HG03571 (cell line): ENCODE data around the gene FAIM2.

ENCODE experiments used
- ATAC-seq: cut with Tn5 transposase; IDR thresholded peaks from one replicate; pipeline ENCODE4 v1.9.1; 2021; ENCODE audit not compliant: unreplicated experiment

Gene FAIM2

GRCh38 chr12:49920241-49920914 lies 16.7 kb upstream of the FAIM2 start:
- ATAC-seq: no peak

- no peak for ATAC-seq
Observed at GRCh38 chr12:49917788-49918173, 14.1 kb upstream of the FAIM2 start.

- no peak for ATAC-seq
Observed at GRCh38 chr12:49917166-49917787, 13.6 kb upstream of the FAIM2 start.

GRCh38 chr12:49916129-49916919 lies 12.6 kb upstream of the FAIM2 start:
- ATAC-seq: no peak

DNA sequence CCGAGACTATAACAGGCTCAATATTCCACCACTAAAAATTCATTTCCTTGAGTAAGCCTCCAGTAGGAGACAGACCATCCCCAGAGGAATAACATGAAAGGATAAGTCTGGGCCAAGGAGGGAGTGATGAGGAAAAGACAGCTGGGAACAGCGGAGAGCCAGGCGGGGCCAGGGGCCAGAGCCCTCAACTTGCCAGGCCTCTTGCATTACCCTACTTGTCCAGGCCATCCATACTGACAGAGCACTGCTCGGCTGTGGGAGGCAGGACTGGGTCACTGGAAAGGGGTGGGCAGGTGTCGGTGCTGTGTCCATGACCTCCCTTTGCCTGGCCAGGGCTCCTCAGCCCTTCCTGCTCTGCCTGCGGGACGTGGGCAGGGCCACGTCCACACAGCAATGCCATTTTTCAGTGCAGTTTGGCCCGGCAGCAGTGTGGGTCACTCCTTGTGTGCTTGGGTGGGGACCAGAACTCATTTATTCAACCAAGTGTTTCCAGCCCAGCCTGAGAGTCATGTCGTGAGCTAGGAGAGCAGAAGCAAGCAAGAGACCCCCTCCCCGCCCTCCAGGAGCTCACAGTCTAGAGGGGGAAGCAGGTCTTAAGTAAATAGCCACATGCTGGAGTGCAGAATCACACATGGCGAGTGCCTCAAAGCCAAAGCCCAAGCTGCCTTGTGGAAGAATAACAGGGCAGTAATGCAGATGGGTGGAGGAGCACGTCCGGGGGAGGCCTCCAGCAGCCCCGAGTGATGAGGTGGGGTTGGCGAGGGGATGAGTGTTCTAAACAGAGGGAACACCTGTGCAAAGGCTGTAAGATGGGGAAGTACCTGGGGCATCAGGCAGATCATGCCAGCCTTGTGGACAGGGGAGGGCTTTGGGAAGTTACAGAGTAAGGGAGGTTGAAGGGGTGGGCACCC lies 8.9 kb upstream of the FAIM2 start:
- no peak for ATAC-seq

- no peak for ATAC-seq
Observed at GRCh38 chr12:49911213-49911605, 7.5 kb upstream of the FAIM2 start.

DNA sequence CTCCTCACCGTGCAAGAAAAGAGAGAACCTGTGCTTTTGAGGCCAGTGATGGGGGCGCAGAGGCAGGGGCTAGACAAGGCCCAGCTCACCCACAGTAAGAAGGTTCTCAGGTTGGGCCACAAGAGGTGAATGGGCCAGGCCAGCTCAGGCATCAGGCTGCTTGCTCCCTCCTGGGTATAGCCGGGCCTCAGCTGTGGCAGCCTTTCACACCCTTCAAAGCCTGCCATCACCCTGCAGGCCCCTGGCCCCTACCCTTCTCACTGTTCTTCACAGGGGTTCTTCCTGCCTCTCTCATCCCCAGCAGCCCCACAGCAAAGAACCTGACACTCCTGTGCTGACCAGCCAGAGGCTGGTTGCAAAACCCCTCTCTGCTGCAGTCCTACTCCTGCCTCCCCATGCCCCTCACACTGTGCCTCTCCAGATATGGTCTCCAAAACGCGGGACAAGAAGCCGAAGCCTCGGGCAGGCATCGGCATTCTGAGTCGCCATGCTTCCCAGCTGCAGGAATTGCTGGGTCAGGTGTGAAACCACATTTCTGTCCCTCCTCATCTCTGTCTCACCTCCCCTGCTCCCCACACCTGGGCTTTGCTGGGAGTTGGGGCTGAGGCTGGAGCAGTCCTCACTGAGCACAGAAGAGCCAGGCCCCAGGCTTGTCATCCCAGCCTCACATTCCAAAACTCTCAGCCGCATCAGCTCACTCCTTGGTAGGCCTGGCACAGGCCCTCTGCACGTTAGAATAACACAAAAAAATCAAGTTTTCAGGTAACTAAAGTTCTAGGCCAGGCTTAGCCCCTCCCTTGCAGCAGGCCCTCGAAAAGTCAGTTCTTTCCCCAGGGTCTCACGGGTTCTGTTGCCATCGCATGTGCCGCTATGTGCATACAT lies 6.9 kb upstream of the FAIM2 start:
- ATAC-seq: no peak

DNA sequence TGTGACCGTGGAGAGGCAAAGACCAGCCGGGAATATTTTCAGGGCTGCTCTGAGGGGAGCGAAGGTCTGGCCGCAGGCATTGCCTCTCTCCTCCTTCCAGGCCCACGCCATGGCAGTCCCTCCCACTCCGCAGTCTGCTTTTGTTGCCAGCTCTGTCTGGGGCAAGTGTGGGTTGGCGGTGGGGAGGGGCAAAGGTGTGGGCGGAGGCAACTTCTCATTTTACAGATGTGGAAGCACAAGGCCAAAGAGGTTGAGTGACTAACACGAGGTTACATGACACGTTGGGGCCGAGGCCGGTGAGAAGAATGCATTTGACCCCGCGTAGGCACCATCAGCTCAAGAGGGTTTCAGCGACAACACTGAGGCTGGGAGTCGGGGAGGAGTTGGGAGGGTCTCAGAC lies 6.1 kb upstream of the FAIM2 start:
- no peak for ATAC-seq

DNA sequence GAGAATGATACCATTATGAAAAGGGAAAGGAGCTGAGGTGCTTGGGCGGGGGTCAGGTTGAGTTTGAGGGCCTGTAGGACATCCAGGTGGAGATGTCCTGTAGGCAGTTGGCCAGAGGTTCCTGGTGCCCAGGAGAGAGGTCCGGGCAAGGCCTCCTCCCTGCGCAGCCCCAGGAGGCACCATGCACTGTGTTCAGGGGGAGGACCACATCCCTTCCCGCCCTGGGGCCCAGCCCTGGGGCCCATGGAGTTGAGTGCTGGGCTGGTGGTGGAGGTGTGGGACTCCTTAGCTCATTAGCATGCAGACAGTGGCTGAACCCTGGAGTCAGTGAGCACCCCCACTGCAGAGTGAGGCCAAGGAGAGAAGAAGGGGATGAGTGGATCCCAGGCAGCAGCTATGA lies 5.7 kb upstream of the FAIM2 start:
- no peak for ATAC-seq

- ATAC-seq: no peak
Observed at GRCh38 chr12:49907352-49907751, 3.7 kb upstream of the FAIM2 start.

DNA sequence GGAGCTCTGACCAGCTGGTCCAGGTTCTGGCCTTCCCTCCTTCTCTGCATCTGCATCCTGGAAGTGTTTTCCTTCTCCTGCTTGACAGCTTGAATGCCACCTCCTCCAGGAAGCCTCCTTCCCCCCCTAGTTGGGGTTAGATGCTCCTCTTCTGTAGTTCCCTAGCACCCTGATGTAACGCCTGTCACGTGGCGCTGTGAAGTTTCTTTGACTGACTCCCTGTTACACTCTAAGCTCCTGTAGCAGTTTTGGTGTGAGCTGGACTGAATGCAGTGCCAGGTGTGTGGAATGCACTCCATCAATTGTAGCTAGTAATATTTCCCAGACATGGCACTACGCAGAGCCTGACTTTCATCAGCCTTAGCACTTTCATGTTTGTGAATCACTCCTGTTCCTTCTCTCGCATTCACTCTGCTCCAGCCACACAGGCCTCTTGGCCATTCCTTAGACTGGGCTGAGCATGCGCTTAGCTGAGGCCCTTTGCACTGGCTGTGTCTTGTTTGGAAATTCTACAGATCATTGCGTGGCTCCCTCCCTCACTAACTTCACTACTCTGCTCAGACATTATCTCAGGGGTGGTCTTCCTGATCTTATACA lies 2.1 kb upstream of the FAIM2 start:
- ATAC-seq: no peak

DNA sequence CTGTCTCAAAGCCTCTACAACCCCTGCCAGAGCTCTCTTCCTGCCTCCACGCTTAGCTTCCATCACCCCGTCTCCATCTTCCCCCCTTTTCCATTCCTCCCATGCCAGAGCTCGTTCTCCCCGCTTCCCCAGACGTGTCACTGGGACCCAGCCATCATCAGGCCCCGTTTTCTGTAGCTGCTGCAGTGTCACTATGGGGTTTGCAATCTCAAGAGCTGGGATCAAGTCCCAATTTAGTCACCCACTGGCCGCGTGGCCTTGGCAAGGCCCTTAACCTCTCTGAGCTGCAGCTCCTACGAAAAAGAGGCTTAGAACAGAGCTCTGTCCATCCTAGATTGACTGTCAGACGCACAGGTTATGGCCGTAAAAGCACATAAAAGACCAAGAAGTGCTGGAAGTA lies 901 bp upstream of the FAIM2 start:
- no peak for ATAC-seq

DNA sequence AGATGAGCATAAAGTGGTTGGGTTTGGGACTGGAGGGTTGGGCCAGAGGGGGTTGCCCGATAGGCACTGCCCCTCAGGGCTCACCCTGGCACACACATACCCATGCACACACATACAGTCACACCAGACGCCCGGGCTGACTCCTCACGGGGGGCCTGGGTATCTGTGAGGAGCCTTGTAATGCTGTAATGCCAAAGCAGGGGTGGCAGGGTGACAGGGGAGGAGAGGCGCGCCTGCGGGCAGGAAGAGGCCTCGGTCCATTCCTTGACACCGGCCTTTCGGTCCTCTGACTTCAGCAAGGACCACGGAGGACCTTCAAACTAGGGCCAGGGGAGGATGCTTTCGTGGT lies 375 bp downstream of the FAIM2 start:
- ATAC-seq: no peak

GRCh38 chr12:49902399-49903350 lies 1.0 kb downstream of the FAIM2 start:
- no peak for ATAC-seq

DNA sequence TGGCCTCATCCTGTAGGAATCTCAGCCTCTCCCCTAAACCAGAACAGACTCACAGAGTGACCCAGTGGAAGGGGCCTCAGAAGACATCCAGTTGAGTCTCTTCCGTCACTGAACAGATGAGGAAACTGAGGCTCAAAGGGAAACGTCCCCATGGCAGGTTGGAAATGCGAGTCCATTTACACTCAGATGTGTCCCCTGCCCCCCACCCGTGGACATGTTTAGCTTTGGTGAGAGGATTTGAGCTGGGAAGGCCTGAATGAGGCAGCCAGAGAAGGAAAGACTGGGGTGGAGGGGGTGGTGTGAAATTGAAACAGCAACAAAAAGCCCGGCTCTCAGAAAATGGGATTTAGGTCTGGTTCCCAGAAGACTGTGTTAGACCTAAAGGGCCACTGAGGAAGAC lies 1.7 kb downstream of the FAIM2 start:
- ATAC-seq: no peak

- no peak for ATAC-seq
Observed at GRCh38 chr12:49901026-49901425, 2.7 kb downstream of the FAIM2 start.

GRCh38 chr12:49900371-49900770 lies 3.3 kb downstream of the FAIM2 start:
- ATAC-seq: no peak

GRCh38 chr12:49899921-49900320 lies 3.8 kb downstream of the FAIM2 start:
- ATAC-seq: no peak

DNA sequence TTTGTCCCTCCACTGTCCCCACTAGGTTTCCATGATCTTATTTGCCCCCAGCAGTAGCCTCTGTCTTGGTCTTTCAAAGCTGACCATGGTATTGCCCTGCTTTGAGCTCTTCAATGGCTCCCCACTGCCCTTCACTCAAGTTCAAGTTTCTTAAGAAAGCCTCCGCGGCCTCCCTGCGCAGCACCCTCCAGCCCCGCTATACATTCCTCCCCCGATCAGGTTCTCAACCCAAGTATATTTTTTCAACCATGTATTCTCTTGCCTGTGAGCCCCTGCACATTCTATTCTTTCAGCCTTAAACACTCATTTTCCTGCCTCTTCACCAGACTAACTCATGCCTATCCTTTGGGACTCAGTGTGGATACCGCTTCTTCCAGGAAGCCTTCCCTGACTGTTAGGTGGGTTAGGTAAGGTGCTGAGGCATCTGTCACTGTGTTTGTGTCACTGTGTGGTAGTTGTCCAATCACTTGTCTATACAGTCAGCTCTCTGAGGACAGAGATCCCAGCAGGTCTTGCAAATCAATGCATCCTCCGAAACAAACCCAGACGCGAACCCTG lies 4.3 kb downstream of the FAIM2 start:
- ATAC-seq: no peak
